Mesodermal cell (in vitro differentiated cells): ENCODE data around the gene FLRT2.
A peak's percentile ranks its signal among the peaks of the same experiment; 100 is the strongest.

Experiments used
- H3K27ac ChIP-seq: 2 replicates; pipeline ENCODE4 v1.7.0; 2013; ENCODE audit warnings: mild to moderate bottlenecking, low read depth, low read length, moderate library complexity; ENCODE audit not compliant: severe bottlenecking
- H3K36me3 ChIP-seq: 2 replicates; pipeline ENCODE4 v1.7.1; 2013; ENCODE audit warnings: mild to moderate bottlenecking, low read length, moderate library complexity; ENCODE audit not compliant: control insufficient read depth, insufficient read depth
- H3K4me1 ChIP-seq: one replicate; pipeline ENCODE4 v1.7.1; 2013; ENCODE audit warnings: mild to moderate bottlenecking, low read length; ENCODE audit not compliant: insufficient read depth, control insufficient read depth, poor library complexity, severe bottlenecking
- H3K4me3 ChIP-seq: 2 replicates; pipeline ENCODE4 v1.7.0; 2013; ENCODE audit warnings: low read length, control low read depth, mild to moderate bottlenecking; ENCODE audit not compliant: insufficient read depth, poor library complexity, severe bottlenecking; ENCODE audit errors: extremely low read depth
- H3K9me3 ChIP-seq: 2 replicates; pipeline ENCODE4 v1.7.1; 2013; ENCODE audit warnings: mild to moderate bottlenecking, low read length, moderate library complexity; ENCODE audit not compliant: control insufficient read depth
- WGBS, 2 experiments: methylation state at CpG; one replicate each; pipeline ENCODE4 v1.1.5; 2013; ENCODE audit warnings: missing lambda C conversion rate in 2 of 2; ENCODE audit not compliant: insufficient coverage in 2 of 2; 5-methylcytosine and 5-hydroxymethylcytosine counted together

The FLRT2 gene

GRCh38 chr14:85536833-85537190, 6.9 kb downstream of the FLRT2 start:
- H3K27ac ChIP-seq: peak overlapping the region; percentile 47
- WGBS, 2 experiments: 33 to 57% methylated on average over 1 of the region's 1 CpG
- peak overlapping the region; percentile 70 for H3K4me3 ChIP-seq
- H3K9me3 ChIP-seq: no peaks in the 10 kb centered on the region
- H3K36me3 ChIP-seq: peaks cover 25% of the 10 kb centered on the region
- peaks cover 9% of the 10 kb centered on the region for H3K4me1 ChIP-seq

- Histone ChIP-seq H3K4me1 (peaks cover 9% of the 10 kb centered on the region), H3K9me3 (no peaks in the 10 kb centered on the region), H3K36me3 (peaks cover 31% of the 10 kb centered on the region), H3K4me3 (peak overlapping the region; percentile 70), H3K27ac (no peak overlapping the region)
- WGBS, 2 experiments: 100% methylated on average over 1 of the region's 3 CpGs
These were observed 7.6 kb downstream of the FLRT2 start for GRCh38 chr14:85537526-85537925.

- Histone ChIP-seq H3K36me3 (peaks cover 42% of the 10 kb centered on the region), H3K9me3 (no peaks in the 10 kb centered on the region), H3K4me3 (no peak overlapping the region), H3K4me1 (peaks cover 9% of the 10 kb centered on the region), H3K27ac (no peak overlapping the region)
- 100% methylated on average over 1 to 2 of the region's 2 CpGs for WGBS, 2 experiments
These were observed 8.7 kb downstream of the FLRT2 start for GRCh38 chr14:85538636-85539035.

GRCh38 chr14:85539510-85539909, 9.6 kb downstream of the FLRT2 start:
- no CpG with 5 or more reads among the region's 2 CpGs for WGBS, 2 experiments
- Histone ChIP-seq H3K9me3 (no peaks in the 10 kb centered on the region), H3K27ac (no peak overlapping the region), H3K36me3 (peaks cover 51% of the 10 kb centered on the region), H3K4me3 (no peak overlapping the region), H3K4me1 (peaks cover 9% of the 10 kb centered on the region)

- WGBS, 2 experiments: 93 to 97% methylated on average over 5 of the region's 5 CpGs
- H3K27ac ChIP-seq: no peak overlapping the region
- peaks cover 4% of the 10 kb centered on the region for H3K9me3 ChIP-seq
- peaks cover 81% of the 10 kb centered on the region for H3K36me3 ChIP-seq
- peaks cover 3% of the 10 kb centered on the region for H3K4me1 ChIP-seq
- H3K4me3 ChIP-seq: no peak overlapping the region
These were observed 12.7 kb downstream of the FLRT2 start for GRCh38 chr14:85542623-85543022.

- 93% methylated on average over 2 of the region's 3 CpGs; no CpG with 5 or more reads in 1 of the 2 experiments for WGBS, 2 experiments
- Histone ChIP-seq H3K36me3 (peaks cover 97% of the 10 kb centered on the region), H3K27ac (no peak overlapping the region), H3K9me3 (peaks cover 4% of the 10 kb centered on the region), H3K4me3 (no peak overlapping the region), H3K4me1 (no peaks in the 10 kb centered on the region)
These were observed 15.8 kb downstream of the FLRT2 start for GRCh38 chr14:85545738-85546137.

- no peak overlapping the region for H3K27ac ChIP-seq
- no peaks in the 10 kb centered on the region for H3K4me1 ChIP-seq
- H3K36me3 ChIP-seq: peaks cover 97% of the 10 kb centered on the region
- H3K9me3 ChIP-seq: peaks cover 4% of the 10 kb centered on the region
- WGBS, 2 experiments: 40 to 50% methylated on average over 1 to 3 of the region's 3 CpGs
- no peak overlapping the region for H3K4me3 ChIP-seq
These were observed 16.4 kb downstream of the FLRT2 start for GRCh38 chr14:85546390-85546789.

- no peaks in the 10 kb centered on the region for H3K4me1 ChIP-seq
- H3K9me3 ChIP-seq: peaks cover 4% of the 10 kb centered on the region
- WGBS, 2 experiments: no CpG with 5 or more reads among the region's 2 CpGs
- H3K27ac ChIP-seq: no peak overlapping the region
- H3K36me3 ChIP-seq: peaks cover 96% of the 10 kb centered on the region
- H3K4me3 ChIP-seq: no peak overlapping the region
These were observed 19.8 kb downstream of the FLRT2 start for GRCh38 chr14:85549697-85550096.

- Histone ChIP-seq H3K36me3 (peaks cover 92% of the 10 kb centered on the region), H3K4me3 (no peak overlapping the region), H3K9me3 (no peaks in the 10 kb centered on the region), H3K27ac (no peak overlapping the region), H3K4me1 (no peaks in the 10 kb centered on the region)
- WGBS, 2 experiments: 100% methylated on average over 1 of the region's 3 CpGs; no CpG with 5 or more reads in 1 of the 2 experiments
These were observed 24.2 kb downstream of the FLRT2 start for GRCh38 chr14:85554106-85554505.

GRCh38 chr14:85556267-85556666, 26.3 kb downstream of the FLRT2 start:
- H3K9me3 ChIP-seq: no peaks in the 10 kb centered on the region
- H3K4me3 ChIP-seq: no peak overlapping the region
- peaks cover 90% of the 10 kb centered on the region for H3K36me3 ChIP-seq
- no peaks in the 10 kb centered on the region for H3K4me1 ChIP-seq
- WGBS, 2 experiments: 100% methylated on average over 1 of the region's 1 CpG
- H3K27ac ChIP-seq: no peak overlapping the region

- 86 to 95% methylated on average over 1 to 2 of the region's 2 CpGs for WGBS, 2 experiments
- Histone ChIP-seq H3K36me3 (peaks cover 89% of the 10 kb centered on the region), H3K4me3 (no peak overlapping the region), H3K4me1 (no peaks in the 10 kb centered on the region), H3K27ac (no peak overlapping the region), H3K9me3 (no peaks in the 10 kb centered on the region)
These were observed 28.6 kb downstream of the FLRT2 start for GRCh38 chr14:85558505-85558904.
